GM19468 (cell line): ENCODE results near the gene ALPK1.
"Not testable (repeated sequence)": the region's sequence is repeated elsewhere in the genome, so short reads cannot be mapped to it uniquely, and the experiment has no call there.

Source experiments
- ATAC-seq: cut with Tn5 transposase; IDR thresholded peaks from one replicate; pipeline ENCODE4 v1.9.1; 2021; ENCODE audit warnings: mild to moderate bottlenecking, moderate library complexity, moderate number of reproducible peaks; ENCODE audit not compliant: unreplicated experiment; ENCODE audit errors: extremely low read depth

ALPK1 gene

GRCh38 chr4:112296949-112297880 lies at the start of gene ALPK1:
Gene ALPK1, plus strand, starts transcription at chr4:112297369.
- ATAC-seq = peak; percentile 37

- no peak for ATAC-seq
These were observed 46.0 kb upstream of the ALPK1 start for GRCh38 chr4:112251019-112251643.

- ATAC-seq = no peak
These were observed 44.9 kb upstream of the ALPK1 start for GRCh38 chr4:112252234-112252633.

- ATAC-seq = peak; percentile 52
These were observed 43.7 kb upstream of the ALPK1 start for GRCh38 chr4:112253382-112254000.

- ATAC-seq = no peak
These were observed 40.1 kb upstream of the ALPK1 start for GRCh38 chr4:112257098-112257497.

GRCh38 chr4:112266823-112267222 lies 30.3 kb upstream of the ALPK1 start:
- ATAC-seq = no peak

- ATAC-seq = no peak
These were observed 27.1 kb upstream of the ALPK1 start for GRCh38 chr4:112270051-112270450.

- ATAC-seq = no peak
These were observed 26.3 kb upstream of the ALPK1 start for GRCh38 chr4:112270640-112271421.

GRCh38 chr4:112272292-112272691 lies 24.9 kb upstream of the ALPK1 start:
- no peak for ATAC-seq

- ATAC-seq = no peak
These were observed 22.2 kb upstream of the ALPK1 start for GRCh38 chr4:112274959-112275358.

- ATAC-seq = no peak
These were observed 21.1 kb upstream of the ALPK1 start for GRCh38 chr4:112276113-112276512.

- no peak for ATAC-seq
These were observed 19.9 kb upstream of the ALPK1 start for GRCh38 chr4:112277220-112277619.

GRCh38 chr4:112277705-112278448 lies 19.3 kb upstream of the ALPK1 start:
- no peak for ATAC-seq

- peak; percentile 38 for ATAC-seq
These were observed 17.9 kb upstream of the ALPK1 start for GRCh38 chr4:112279025-112279881.

- ATAC-seq = no peak
These were observed 17.3 kb upstream of the ALPK1 start for GRCh38 chr4:112279882-112280315.

GRCh38 chr4:112280386-112281056 lies 16.6 kb upstream of the ALPK1 start:
- no peak for ATAC-seq

GRCh38 chr4:112281895-112282398 lies 15.2 kb upstream of the ALPK1 start:
- not testable (repeated sequence) for ATAC-seq
